ENCODE results near the gene DAAM1. TPM values are rescaled to one million over a fixed set of nuclear protein-coding genes. Genes with fewer than 3 reads are reported as not detected.

The DAAM1 gene
- polyA plus RNA-seq, 1 donor (not counting 4 experiments of a cell fraction or from before 2014, with no cell fraction given), result 44.6 TPM

GRCh38 chr14:59395672-59396071 lies 207.2 kb downstream of the DAAM1 start:
- H3K36me3 ChIP-seq (ENCODE audit: control insufficient read depth in 2 of 2, extremely low read depth in 1 of 2, insufficient read depth in 2 of 2, low read length in 2 of 2), result no peaks in the 10 kb centered on the region
- H3K4me2 ChIP-seq (ENCODE audit: control insufficient read depth, extremely low read depth, insufficient read depth, low read depth, low read length), result no peak overlapping the region
- DNase-seq (ENCODE audit: low read depth, low spot score) (no peak), FAIRE-seq (no peak)
- no peak overlapping the region for H3K9ac ChIP-seq (ENCODE audit: control insufficient read depth, extremely low read depth, insufficient read depth, low read length)
- H3K4me1 ChIP-seq (ENCODE audit: control insufficient read depth, extremely low read depth, insufficient read depth, low read length), result peaks cover 8% of the 10 kb centered on the region
- H3K27ac ChIP-seq (ENCODE audit: control insufficient read depth, insufficient read depth, low read length), result no peak overlapping the region
- TF ChIP-seq EZH2 (IDR thresholded peaks at IDR 0.05; ENCODE audit: low read length) (no peak), CTCF (optimal IDR thresholded peaks at IDR 0.05 in 1 of 3, IDR thresholded peaks at IDR 0.05 in 1 of 3, conservative IDR thresholded peaks at IDR 0.05 in 1 of 3; ENCODE audit: extremely low read depth in 1 of 3, insufficient read depth in 2 of 3, low read length in 3 of 3) (no peak)
- H3K4me3 ChIP-seq (ENCODE audit: control insufficient read depth in 2 of 3, extremely low read depth in 1 of 3, insufficient read depth in 2 of 3, low read depth in 1 of 3, low read length in 3 of 3), result no peak overlapping the region
- no peaks in the 10 kb centered on the region for H3K9me1 ChIP-seq (ENCODE audit: control insufficient read depth, extremely low read depth, insufficient read depth, low read length)
- dilution Hi-C loops (cut with MboI; ENCODE audit: extremely low pct_ligation_motif_present, low sequenced_read_pairs), result no loop called here
- H4K20me1 ChIP-seq (ENCODE audit: control insufficient read depth, extremely low read depth, insufficient read depth, low read length), result no peaks in the 10 kb centered on the region
- no peaks in the 10 kb centered on the region for H3K27me3 ChIP-seq (ENCODE audit: control insufficient read depth, extremely low read depth, insufficient read depth, low read length)
- H3K79me2 ChIP-seq (ENCODE audit: control insufficient read depth, insufficient read depth, low read length), result no peaks in the 10 kb centered on the region
- H2AFZ ChIP-seq (ENCODE audit: control insufficient read depth, low read length), result no peak overlapping the region
- no peaks in the 10 kb centered on the region for H3K9me3 ChIP-seq (ENCODE audit: control insufficient read depth, low read depth, low read length)

GRCh38 chr14:59398841-59399240 lies 210.4 kb downstream of the DAAM1 start:
- Histone ChIP-seq H2AFZ (ENCODE audit: control insufficient read depth, low read length) (no peak overlapping the region), H3K79me2 (ENCODE audit: control insufficient read depth, insufficient read depth, low read length) (no peaks in the 10 kb centered on the region), H3K4me3 (ENCODE audit: control insufficient read depth in 2 of 3, extremely low read depth in 1 of 3, insufficient read depth in 2 of 3, low read depth in 1 of 3, low read length in 3 of 3) (no peak overlapping the region), H3K9me1 (ENCODE audit: control insufficient read depth, extremely low read depth, insufficient read depth, low read length) (no peaks in the 10 kb centered on the region), H3K9ac (ENCODE audit: control insufficient read depth, extremely low read depth, insufficient read depth, low read length) (no peak overlapping the region), H3K9me3 (ENCODE audit: control insufficient read depth, low read depth, low read length) (no peaks in the 10 kb centered on the region), H3K27me3 (ENCODE audit: control insufficient read depth, extremely low read depth, insufficient read depth, low read length) (no peaks in the 10 kb centered on the region), H3K36me3 (ENCODE audit: control insufficient read depth in 2 of 2, extremely low read depth in 1 of 2, insufficient read depth in 2 of 2, low read length in 2 of 2) (no peaks in the 10 kb centered on the region), H3K4me1 (ENCODE audit: control insufficient read depth, extremely low read depth, insufficient read depth, low read length) (peaks cover 8% of the 10 kb centered on the region), H3K27ac (ENCODE audit: control insufficient read depth, insufficient read depth, low read length) (no peak overlapping the region), H4K20me1 (ENCODE audit: control insufficient read depth, extremely low read depth, insufficient read depth, low read length) (no peaks in the 10 kb centered on the region), H3K4me2 (ENCODE audit: control insufficient read depth, extremely low read depth, insufficient read depth, low read depth, low read length) (no peak overlapping the region)
- TF ChIP-seq EZH2 (IDR thresholded peaks at IDR 0.05; ENCODE audit: low read length) (no peak), CTCF (optimal IDR thresholded peaks at IDR 0.05 in 1 of 3, IDR thresholded peaks at IDR 0.05 in 1 of 3, conservative IDR thresholded peaks at IDR 0.05 in 1 of 3; ENCODE audit: extremely low read depth in 1 of 3, insufficient read depth in 2 of 3, low read length in 3 of 3) (no peak)
- dilution Hi-C loops (cut with MboI; ENCODE audit: extremely low pct_ligation_motif_present, low sequenced_read_pairs), result no loop called here
- no peak for DNase-seq (ENCODE audit: low read depth, low spot score)
- no peak for FAIRE-seq
